HG02571 (cell line): ENCODE results near the gene ICAM2.

Source experiments
- ATAC-seq: cut with Tn5 transposase; IDR thresholded peaks from one replicate; pipeline ENCODE4 v1.9.1; 2021; ENCODE audit warnings: mild to moderate bottlenecking, moderate library complexity; ENCODE audit not compliant: unreplicated experiment

Gene ICAM2

GRCh38 chr17:63978272-63979200 is 41.9 kb downstream of the ICAM2 start:
- ATAC-seq, result no peak

DNA sequence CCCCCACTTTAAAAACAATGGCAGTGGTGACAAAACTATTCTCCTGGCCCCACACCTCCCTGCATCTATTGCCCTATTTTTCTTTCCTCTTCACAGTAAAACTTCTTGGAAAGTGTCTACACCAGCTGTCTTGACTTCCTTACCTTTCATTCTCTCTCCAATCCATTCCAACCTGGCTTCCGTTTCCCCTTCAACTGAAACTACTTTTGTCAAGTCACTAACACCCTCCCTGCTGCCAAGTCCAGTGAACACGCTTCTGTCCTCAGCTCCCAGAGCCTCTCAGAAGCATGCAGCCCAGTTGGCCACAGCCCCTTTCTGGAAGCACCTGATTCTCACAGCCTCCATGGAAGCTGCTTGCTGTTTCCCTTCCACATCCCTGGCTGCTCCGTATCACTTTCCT is 43.7 kb downstream of the ICAM2 start:
- ATAC-seq, result no peak

DNA sequence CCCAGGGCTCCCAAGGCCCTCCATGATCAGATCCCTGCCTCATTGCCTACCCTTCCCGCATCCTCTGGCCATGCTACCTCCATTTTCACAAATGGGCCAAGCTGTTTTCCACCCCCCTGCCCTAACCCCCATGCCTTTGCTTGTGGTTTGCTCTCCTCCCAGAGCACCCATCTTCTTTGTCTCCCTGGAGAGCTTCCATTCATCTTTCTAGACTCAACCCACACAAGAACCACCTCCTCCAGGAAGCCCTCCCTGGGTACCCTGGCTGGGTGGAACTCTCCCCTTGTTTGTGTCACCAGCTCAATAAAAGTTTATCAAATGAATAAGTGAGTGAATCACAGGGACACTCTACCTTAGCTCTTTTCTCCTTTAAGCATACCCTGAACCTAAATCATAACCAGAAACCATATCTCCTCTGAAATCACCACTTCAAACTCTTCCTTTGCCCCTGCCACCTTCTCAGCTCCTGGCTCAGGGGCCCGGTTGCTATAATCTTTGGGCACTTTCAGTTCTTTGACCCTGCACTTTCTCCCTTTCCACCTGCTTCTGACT is 44.8 kb downstream of the ICAM2 start:
- no peak for ATAC-seq

DNA sequence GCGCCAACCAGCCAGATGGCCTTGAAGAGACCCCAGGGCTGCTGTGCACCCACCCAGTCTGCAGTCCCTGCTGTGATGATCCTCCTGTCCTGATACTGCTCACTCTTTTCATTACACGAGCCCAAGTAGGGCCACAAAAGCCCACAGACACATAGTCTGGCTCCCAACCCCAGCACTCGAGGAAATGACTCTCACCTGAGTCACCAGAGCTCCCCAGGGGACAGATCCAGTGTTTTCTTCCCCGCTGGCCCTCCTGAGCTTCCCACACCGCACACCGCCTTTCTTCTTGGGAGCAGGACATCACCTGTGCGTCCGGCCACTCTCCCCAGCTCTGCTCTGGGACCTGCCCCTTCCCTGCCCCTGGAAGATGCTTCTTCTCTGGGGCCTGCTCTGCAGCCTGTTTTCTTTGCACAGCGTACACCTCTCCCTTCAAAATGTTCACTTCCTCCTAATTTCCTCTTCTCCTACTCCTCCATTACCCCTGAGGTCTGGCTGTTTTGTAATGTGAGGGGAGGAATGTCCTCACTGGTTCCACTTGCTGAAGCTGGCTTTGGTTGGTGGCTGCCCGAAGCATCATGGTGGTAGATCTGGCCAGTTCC is 45.7 kb downstream of the ICAM2 start:
- no peak for ATAC-seq

DNA sequence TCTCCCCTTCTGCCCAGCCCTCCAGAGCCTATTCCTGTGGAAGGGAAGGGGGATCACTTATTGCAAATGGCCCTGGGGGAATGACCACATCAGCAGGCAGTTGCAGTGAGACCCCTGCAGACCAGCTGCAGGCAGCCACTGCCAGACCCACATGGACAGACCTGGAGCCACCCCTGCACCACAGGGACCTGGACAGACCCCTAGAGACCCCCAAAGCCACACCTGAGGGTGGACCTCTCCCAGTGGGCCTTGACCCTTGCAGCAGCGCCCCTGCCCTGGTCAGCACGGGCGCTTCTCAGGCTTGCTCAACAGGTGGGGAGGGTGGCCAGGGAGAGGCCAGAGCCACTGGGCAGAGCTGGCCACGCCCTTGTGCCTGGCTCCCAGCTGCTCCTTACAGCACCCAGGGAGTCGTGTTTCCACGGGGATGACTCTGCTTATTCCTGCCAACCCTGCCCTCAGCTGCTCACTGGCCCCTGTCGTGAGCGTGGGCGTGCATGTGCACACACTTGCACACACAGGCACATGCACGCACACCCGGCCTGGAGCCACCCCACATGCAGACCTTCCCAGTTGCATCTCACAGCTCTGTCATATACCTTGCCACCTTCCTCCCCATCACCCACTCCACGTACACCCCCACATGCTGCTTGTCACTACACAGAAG is 46.4 kb downstream of the ICAM2 start:
- no peak for ATAC-seq

DNA sequence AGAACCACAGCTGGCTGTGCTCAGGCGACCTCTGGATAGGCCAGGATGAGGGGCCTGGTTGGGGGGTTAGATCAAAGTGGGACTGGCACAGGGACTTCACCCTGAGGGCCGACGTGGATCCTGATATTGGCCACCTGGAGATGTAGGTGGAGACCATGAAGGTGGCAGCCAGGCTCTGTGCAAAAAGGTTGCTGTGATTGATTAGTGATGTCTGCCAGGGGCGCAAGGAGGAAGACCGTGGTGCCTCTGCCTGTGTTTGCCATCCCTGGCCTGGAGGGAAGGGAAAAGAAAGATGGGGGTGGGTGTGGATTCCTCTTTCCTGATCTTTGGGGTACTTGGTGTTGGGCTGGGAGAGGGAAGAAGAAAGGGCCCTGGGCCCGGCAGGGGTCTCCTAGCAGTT is 47.2 kb downstream of the ICAM2 start:
- no peak for ATAC-seq

- no peak for ATAC-seq
Observed at GRCh38 chr17:63972796-63973195, 47.6 kb downstream of the ICAM2 start, which contains the start of gene SCN4A. TSS of gene SCN4A (minus strand) at chr17:63972918. CDS start at chr17:63972841, 77 bp downstream.

DNA sequence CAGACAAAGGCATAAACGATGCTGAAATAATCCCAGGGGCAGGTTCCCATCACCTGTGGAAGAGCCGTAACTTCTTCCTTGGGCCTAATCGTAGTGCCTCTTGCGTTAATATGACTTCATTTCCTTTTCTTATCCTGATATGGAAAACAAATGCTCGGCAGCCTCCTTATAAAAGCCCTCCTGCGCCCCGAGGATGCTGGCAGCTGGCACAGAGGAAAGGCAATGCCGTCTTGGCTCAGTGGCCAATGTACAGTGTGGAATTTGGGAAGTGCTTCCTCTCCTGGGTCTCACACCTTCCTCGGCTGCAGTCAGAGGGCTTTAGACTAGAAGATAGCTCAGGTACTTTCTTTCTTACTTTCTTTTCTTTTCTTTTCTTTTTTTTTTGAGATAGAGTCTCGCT is 51.2 kb downstream of the ICAM2 start:
- no peak for ATAC-seq

- ATAC-seq, result no peak
Observed at GRCh38 chr17:63967953-63968352, 52.5 kb downstream of the ICAM2 start.

- ATAC-seq, result no peak
Observed at GRCh38 chr17:63966646-63967264, 53.7 kb downstream of the ICAM2 start.

DNA sequence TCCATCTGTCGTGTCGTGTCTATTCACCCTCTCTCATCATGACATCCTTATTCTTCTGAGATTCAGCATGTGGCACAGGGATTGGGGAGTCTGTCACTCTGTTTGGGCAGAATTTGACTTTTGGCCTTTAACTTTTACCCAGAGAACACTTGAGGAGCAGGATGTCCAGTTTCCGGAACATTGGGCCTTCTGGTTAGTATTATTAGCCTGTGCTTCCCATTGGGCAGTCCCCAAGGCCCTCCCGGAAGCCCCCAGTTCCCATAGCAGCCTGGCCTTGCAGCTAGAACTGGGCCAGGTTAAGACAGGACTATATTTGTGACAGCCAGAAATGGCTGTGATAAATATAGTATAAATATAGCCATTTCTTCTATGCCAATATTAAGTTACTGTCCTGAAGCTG is 57.3 kb downstream of the ICAM2 start:
- no peak for ATAC-seq

DNA sequence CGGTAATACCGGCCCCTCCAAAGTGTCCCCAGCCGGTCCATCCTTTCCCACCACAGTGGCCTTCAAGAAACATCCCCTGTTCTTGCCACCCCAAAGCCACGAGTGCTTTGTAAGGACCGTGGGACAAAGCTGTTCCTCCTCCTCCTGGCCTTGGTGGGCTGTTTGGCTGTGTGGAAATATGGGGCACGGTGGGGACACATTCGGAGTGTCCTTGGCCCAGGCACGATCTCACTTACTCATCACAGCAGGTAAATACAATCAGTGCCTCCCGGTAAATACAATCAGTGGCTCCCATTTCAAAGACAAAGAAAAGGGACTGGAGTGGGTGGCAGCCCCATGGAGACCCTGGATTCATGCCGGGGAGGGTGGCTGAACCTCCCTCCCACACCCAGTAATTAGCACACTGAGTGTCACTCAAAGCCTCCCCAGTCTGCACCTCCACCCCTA is 58.1 kb downstream of the ICAM2 start:
- no peak for ATAC-seq

DNA sequence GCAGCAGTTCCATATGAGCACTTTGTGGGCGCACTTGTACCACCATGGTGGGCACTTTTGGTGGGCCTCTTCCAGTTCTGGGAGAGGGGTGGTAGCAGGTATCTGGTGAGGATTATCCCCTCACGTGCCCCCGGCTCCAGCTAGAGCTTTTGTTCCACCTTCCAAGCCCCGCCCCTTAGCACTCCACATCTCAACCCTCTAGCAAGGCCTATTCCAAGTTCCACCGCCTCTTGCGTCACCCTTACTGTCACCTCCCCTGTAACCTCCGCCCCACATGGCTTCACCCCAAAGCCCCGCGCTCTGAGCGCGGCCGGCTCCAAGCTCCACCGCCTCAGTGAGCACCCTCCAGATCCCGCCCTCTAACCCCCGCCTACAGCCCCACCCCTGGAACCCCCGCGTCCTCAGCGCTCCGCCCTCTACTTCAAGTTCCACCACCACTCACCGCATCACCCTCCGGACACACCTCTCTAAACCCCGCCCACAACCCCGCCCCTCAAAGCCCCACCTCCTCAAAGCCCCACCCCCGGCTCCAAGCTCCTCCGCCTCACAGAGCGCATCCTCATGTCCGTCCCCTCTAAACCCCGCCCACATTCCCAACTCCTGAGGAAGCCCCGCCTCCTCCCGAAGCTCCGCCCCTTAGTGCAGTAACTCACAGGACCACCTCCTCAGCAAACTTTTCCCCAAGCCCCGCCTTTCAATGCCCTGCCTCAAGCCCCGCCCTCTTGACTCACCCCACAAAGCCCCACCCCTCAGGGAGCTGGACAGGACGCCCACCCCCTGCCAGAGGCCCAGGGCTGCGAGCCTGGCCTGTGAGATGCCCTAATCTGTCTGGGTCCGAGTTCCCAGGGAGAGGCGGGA is 58.8 kb downstream of the ICAM2 start:
- no peak for ATAC-seq

DNA sequence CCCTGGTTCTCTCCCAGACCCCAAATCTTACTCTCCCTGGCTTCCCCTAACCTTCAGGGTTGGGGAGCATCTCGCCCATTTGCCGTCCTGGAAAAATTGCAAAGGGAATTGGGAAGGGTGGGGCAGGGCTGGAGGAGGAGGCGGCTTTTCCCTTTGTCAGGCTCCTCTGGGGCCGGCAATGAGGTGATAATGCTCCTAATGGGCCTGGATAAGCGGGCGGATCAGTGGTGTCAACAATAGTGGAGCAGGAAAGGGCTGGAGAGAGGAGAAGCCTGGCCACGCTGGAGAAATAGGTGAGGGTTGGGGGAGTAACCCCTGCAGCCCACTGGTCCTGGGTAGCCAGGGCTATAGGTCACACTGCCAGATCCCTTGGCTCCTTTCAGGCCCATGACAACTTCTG is 60.0 kb downstream of the ICAM2 start:
- no peak for ATAC-seq

DNA sequence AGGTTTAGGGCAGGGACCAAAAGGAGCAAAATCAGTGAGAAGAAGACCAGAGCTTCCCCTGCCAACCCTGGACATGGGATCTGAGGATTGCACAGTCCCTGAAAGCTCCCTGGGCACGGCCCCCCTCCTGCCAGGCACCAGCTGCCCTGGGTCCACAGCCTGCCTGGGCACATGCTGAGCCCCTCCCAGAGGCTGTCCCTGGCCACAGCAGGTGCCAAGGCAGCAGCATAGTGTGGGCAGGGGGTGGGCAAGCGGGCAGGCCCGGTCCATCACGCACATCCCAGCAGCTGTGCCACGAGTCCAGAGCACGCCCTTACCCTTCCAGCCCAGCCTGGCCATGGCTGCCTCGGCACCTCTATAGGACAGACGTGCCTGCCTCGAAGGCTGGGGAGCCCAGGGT is 60.4 kb downstream of the ICAM2 start:
- no peak for ATAC-seq

GRCh38 chr17:63956296-63956920 is 64.0 kb downstream of the ICAM2 start:
- no peak for ATAC-seq

DNA sequence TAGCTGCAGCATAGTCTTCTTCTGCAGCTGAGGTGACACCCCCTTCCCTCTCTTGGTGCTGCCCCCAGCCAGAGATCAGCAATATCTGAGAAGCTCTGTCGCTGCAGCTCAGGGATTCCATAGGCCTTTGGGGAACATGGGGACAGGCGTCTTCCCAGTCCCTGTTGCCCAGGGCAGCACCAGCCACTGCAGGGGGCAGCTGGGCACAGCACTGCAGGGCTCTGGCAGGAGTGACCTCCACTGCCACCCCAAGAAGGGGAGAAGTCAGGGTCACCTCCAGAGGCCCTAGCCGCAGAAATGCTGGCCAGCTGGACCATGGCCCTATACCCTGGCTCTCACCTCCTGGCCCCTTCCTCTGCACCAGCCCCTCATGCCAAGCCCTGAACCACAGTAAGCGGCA is 64.6 kb downstream of the ICAM2 start:
- no peak for ATAC-seq

DNA sequence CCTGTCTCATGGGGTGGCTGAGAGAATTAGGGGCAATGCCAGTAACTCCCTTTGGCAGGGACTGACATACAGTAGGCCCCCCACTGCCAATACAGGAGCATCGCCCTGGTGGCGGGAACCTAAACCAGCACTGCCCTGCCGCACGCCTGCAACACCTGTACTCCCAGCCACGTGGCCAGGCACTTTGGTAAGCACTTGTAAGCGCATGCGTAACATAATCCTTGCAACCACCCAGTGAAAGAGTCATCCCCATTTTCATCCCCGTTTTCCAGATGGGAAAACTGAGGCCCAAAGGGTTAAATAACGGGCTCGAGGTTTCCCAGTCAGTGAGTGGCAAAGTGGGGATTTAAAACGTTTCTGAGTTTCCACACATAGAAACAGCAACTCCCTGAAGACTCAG is 65.2 kb downstream of the ICAM2 start:
- ATAC-seq, result no peak

DNA sequence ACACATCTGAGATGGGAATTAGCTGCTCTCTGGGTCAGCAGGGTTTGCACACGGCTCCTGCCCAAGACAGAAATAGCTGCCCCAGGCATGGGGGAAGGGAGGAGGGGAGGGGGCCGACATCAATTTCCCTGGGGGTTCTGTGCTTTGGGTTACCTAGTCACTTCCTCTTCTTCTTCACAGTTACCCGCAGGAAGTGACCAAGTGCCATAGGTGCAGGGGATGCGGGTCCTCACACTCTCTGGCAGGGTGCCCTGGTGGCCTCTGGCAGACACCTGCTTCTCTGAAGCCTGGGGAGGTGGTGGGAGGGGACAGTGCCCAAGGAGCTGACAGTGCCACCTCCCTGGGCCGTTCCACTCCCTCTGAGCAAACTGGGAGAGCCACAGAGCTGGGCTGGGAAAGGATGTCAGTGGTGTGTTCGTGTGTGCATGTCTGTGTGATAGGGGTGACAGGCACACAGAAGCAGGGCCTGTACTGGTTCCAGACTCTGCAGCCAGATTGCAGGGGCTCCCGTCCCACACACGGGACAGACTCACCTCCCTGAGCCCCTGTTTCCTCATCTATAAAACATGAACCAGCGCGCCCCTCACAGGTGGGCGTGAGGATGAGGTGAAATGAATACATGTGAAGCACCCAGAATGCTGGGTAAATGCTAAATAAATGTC is 65.9 kb downstream of the ICAM2 start:
- no peak for ATAC-seq
